IMR-90 (cell line): Measurements from ENCODE around the gene RPS19. TPM values are rescaled to one million over a fixed set of nuclear protein-coding genes. Genes with fewer than 3 reads are reported as not detected.

Experiments
- ATAC-seq: fragments of 200-7000 bp; cut with Tn5 transposase; 2 replicates; pipeline ENCODE4 v1.9.1; 2020; ENCODE audit warnings: low read depth, mild to moderate bottlenecking, moderate library complexity
- BruUV-seq: library from RNA; stranded (reverse); fragments of 400-500 nt; replicated peaks from 2 replicates; lab custom pipeline; 2021; lab: Mats Ljungman, UMichigan
- CTCF ChIA-PET: fragments of 300-600 bp; formaldehyde crosslinking; extraction: SDS; loops from one replicate; lab custom pipeline; 2021; ENCODE audit warnings: antibody characterized with exemption; lab: Yijun Ruan, JAX
- POLR2A ChIA-PET: fragments of 300-600 bp; sonication (Branson Sonifier 250); formaldehyde crosslinking; loops from one replicate; lab custom pipeline; 2022; ENCODE audit warnings: antibody characterized with exemption; ENCODE audit not compliant: unreplicated experiment; lab: Charles Lee
- DNase-seq: peaks from one replicate; pipeline ENCODE4 v3.0.0; 2013
- H2AFZ ChIP-seq: replicated peaks from 2 replicates; pipeline ENCODE3; 2013; ENCODE audit warnings: low read length, mild to moderate bottlenecking; ENCODE audit not compliant: poor library complexity
- H2AK5ac ChIP-seq: 2 replicates; pipeline ENCODE4 v1.6.1; 2013; ENCODE audit warnings: low read depth, low read length, inconsistent platforms
- H2AK9ac ChIP-seq: replicated peaks from 2 replicates; pipeline ENCODE3; 2013; ENCODE audit warnings: mild to moderate bottlenecking, low read depth, low read length, moderate library complexity; ENCODE audit not compliant: poor library complexity
- H2BK120ac ChIP-seq: 2 replicates; pipeline ENCODE4 v1.6.1; 2013; ENCODE audit warnings: low read depth, low read length, inconsistent platforms
- H2BK15ac ChIP-seq: 3 replicates; pipeline ENCODE4 v1.6.1; 2013; ENCODE audit warnings: low read depth, low read length, inconsistent platforms
- H2BK20ac ChIP-seq: 2 replicates; pipeline ENCODE4 v1.6.1; 2013; ENCODE audit warnings: low read depth, mild to moderate bottlenecking, inconsistent platforms, low read length, moderate library complexity
- H2BK5ac ChIP-seq: 2 replicates; pipeline ENCODE4 v1.6.1; 2013; ENCODE audit warnings: mild to moderate bottlenecking, low read depth, low read length, inconsistent platforms; ENCODE audit not compliant: poor library complexity, severe bottlenecking
- H3K14ac ChIP-seq: replicated peaks from 2 replicates; pipeline ENCODE4 v1.6.1; 2013; ENCODE audit warnings: low read depth, low read length, inconsistent platforms
- H3K18ac ChIP-seq: 2 replicates; pipeline ENCODE4 v1.6.1; 2013; ENCODE audit warnings: low read depth, low read length, control low read depth
- H3K23ac ChIP-seq: 2 replicates; pipeline ENCODE4 v1.6.1; 2013; ENCODE audit warnings: low read depth, low read length, inconsistent platforms
- H3K27ac ChIP-seq: 2 replicates; pipeline ENCODE4 v1.5.1; 2013; ENCODE audit warnings: mild to moderate bottlenecking, control low read depth, low read length; ENCODE audit not compliant: insufficient read depth
- H3K27me3 ChIP-seq: 2 replicates; pipeline ENCODE4 v1.6.1; 2013; ENCODE audit warnings: low read length; ENCODE audit not compliant: control insufficient read depth, insufficient read depth
- H3K36me3 ChIP-seq: 2 replicates; pipeline ENCODE4 v1.6.1; 2013; ENCODE audit warnings: low read length, mixed read lengths; ENCODE audit not compliant: control insufficient read depth, insufficient read depth
- H3K4ac ChIP-seq: 2 replicates; pipeline ENCODE4 v1.6.1; 2013; ENCODE audit warnings: low read depth, low read length, inconsistent platforms
- H3K4me1 ChIP-seq: 2 replicates; pipeline ENCODE4 v1.6.1; 2013; ENCODE audit warnings: low read length, mixed read lengths; ENCODE audit not compliant: control insufficient read depth, insufficient read depth
- H3K4me2 ChIP-seq: 2 replicates; pipeline ENCODE4 v1.6.1; 2013; ENCODE audit warnings: low read depth, mild to moderate bottlenecking, control low read depth, low read length, moderate library complexity
- H3K4me3 ChIP-seq: 2 replicates; pipeline ENCODE4 v1.5.1; 2013; ENCODE audit warnings: low read depth, mild to moderate bottlenecking, control low read depth, low read length, moderate library complexity; ENCODE audit not compliant: insufficient read depth
- H3K56ac ChIP-seq: 2 replicates; pipeline ENCODE4 v1.6.1; 2013; ENCODE audit warnings: low read length, inconsistent platforms; ENCODE audit not compliant: insufficient read depth; ENCODE audit errors: extremely low read depth
- H3K79me1 ChIP-seq, 2 experiments: 2 replicates each; pipeline ENCODE4 v1.6.1; 2013; ENCODE audit warnings: low read length in 2 of 2, inconsistent platforms in 1 of 2, low read depth in 1 of 2
- H3K9ac ChIP-seq: 2 replicates; pipeline ENCODE4 v1.6.1; 2013; ENCODE audit warnings: low read depth, low read length, control low read depth
- H3K9me1 ChIP-seq: 2 replicates; pipeline ENCODE4 v1.6.1; 2013; ENCODE audit warnings: low read length, inconsistent platforms; ENCODE audit not compliant: insufficient read depth
- H3K9me3 ChIP-seq: 2 replicates; pipeline ENCODE4 v1.6.1; 2013; ENCODE audit warnings: low read length; ENCODE audit not compliant: control insufficient read depth, insufficient read depth
- H4K20me1 ChIP-seq: 2 replicates; pipeline ENCODE4 v1.6.1; 2013; ENCODE audit warnings: low read length, inconsistent platforms; ENCODE audit not compliant: insufficient read depth
- H4K5ac ChIP-seq: 2 replicates; pipeline ENCODE4 v1.6.1; 2013; ENCODE audit warnings: mild to moderate bottlenecking, low read depth, low read length, control low read depth
- H4K8ac ChIP-seq, 2 experiments: 2 replicates each; pipeline ENCODE4 v1.6.1; 2013; ENCODE audit warnings: low read depth in 2 of 2, low read length in 2 of 2, control low read depth in 1 of 2, inconsistent platforms in 1 of 2
- H4K91ac ChIP-seq: 2 replicates; pipeline ENCODE4 v1.6.1; 2013; ENCODE audit warnings: low read depth, low read length, inconsistent platforms; ENCODE audit not compliant: insufficient read depth
- BHLHE40 ChIP-seq: fragments of 150-350 bp; IDR thresholded peaks from 2 replicates; pipeline ENCODE4 v1.6.1; 2016; ENCODE audit warnings: mild to moderate bottlenecking, low read depth, low read length
- CEBPB ChIP-seq: IDR thresholded peaks from 2 replicates; pipeline ENCODE4 v1.6.1; 2012; ENCODE audit warnings: low read depth, low read length, improper control_type of control experiment
- CHD1 ChIP-seq: IDR thresholded peaks from 2 replicates; pipeline ENCODE4 v1.6.1; 2012; ENCODE audit warnings: low read depth, low read length, improper control_type of control experiment
- CTCF ChIP-seq: conservative IDR thresholded peaks from 2 replicates; pipeline ENCODE4 v1.5.1; 2012; ENCODE audit warnings: mild to moderate bottlenecking, low read depth, low read length, improper control_type of control experiment
- ELK1 ChIP-seq: fragments of 150-350 bp; IDR thresholded peaks from 2 replicates; pipeline ENCODE4 v1.6.1; 2016; ENCODE audit warnings: low read depth, mild to moderate bottlenecking, low read length, moderate library complexity, borderline replicate concordance
- FOS ChIP-seq: fragments of 150-350 bp; IDR thresholded peaks from 2 replicates; pipeline ENCODE4 v1.6.1; 2016; ENCODE audit warnings: low read depth, low read length
- MAFK ChIP-seq: IDR thresholded peaks from 2 replicates; pipeline ENCODE4 v1.6.1; 2012; ENCODE audit warnings: low read depth, low read length, improper control_type of control experiment
- MAZ ChIP-seq: IDR thresholded peaks from 2 replicates; pipeline ENCODE4 v1.6.1; 2012; ENCODE audit warnings: low read depth, mild to moderate bottlenecking, low read length, improper control_type of control experiment, moderate library complexity, borderline replicate concordance
- MXI1 ChIP-seq: IDR thresholded peaks from 2 replicates; pipeline ENCODE4 v1.6.1; 2012; ENCODE audit warnings: low read depth, mild to moderate bottlenecking, low read length, moderate library complexity, borderline replicate concordance
- NFE2L2 ChIP-seq: fragments of 150-350 bp; IDR thresholded peaks from 2 replicates; pipeline ENCODE4 v1.6.1; 2016; ENCODE audit warnings: low read depth, mild to moderate bottlenecking, low read length
- POLR2A ChIP-seq: IDR thresholded peaks from 2 replicates; pipeline ENCODE4 v1.6.1; 2012; ENCODE audit warnings: mild to moderate bottlenecking, low read depth, low read length
- RAD21 ChIP-seq: IDR thresholded peaks from 2 replicates; pipeline ENCODE4 v1.6.1; 2012; ENCODE audit warnings: low read length, improper control_type of control experiment
- RCOR1 ChIP-seq: IDR thresholded peaks from 2 replicates; pipeline ENCODE4 v1.6.1; 2012; ENCODE audit warnings: mild to moderate bottlenecking, low read length, improper control_type of control experiment; ENCODE audit not compliant: insufficient replicate concordance
- RFX5 ChIP-seq: IDR thresholded peaks from 2 replicates; pipeline ENCODE4 v1.8.0; 2012; ENCODE audit warnings: low read depth, mild to moderate bottlenecking, low read length, moderate library complexity
- SMC3 ChIP-seq: fragments of 150-350 bp; IDR thresholded peaks from 2 replicates; pipeline ENCODE4 v1.6.1; 2016; ENCODE audit warnings: low read depth, mild to moderate bottlenecking, antibody characterized with exemption, low read length, moderate library complexity
- USF2 ChIP-seq: fragments of 150-350 bp; IDR thresholded peaks from 2 replicates; pipeline ENCODE4 v1.6.1; 2017; ENCODE audit warnings: mild to moderate bottlenecking, antibody characterized with exemption, low read length, low read depth
- WGBS, 2 experiments: methylation state at CpG; one replicate each; pipeline versions ENCODE4 v1.1.5 to v1.1.7; 2013; ENCODE audit warnings: missing lambda C conversion rate in 2 of 2; ENCODE audit not compliant: insufficient read length in 1 of 2; ENCODE audit errors: extremely low coverage in 2 of 2; 5-methylcytosine and 5-hydroxymethylcytosine counted together
- dilution Hi-C: fragments of 300-500 bp; cut with HindIII; formaldehyde crosslinking; loops from one replicate; pipeline ENCODE4 v1.14.3; 2018; ENCODE audit warnings: low sequenced_read_pairs; ENCODE audit not compliant: unreplicated experiment
- in situ Hi-C: fragments of 300-500 bp; cut with MboI; formaldehyde crosslinking; loops from 3 replicates; pipeline ENCODE4 v1.14.3; 2019; ENCODE audit warnings: low sequenced_read_pairs, inconsistent platforms, mixed read lengths
- intact Hi-C: fragments of 100-400 bp; cut with micrococcal nuclease; formaldehyde crosslinking; loops from 2 replicates; pipeline ENCODE4 v1.10.0; 2022
- polyA plus RNA-seq, 3 experiments: library from polyadenylated mRNA; depleted of rRNA; stranded (reverse); fragments of >200 nt; gene quantifications; 2 replicates each; pipeline ENCODE4 v1.2.3, GENCODE V29; 2012; ENCODE audit warnings: low replicate concordance in 1 of 3
- total RNA-seq: library from RNA; depleted of rRNA; stranded (reverse); fragments of >200 nt; gene quantifications from 2 replicates; pipeline ENCODE4 v1.2.3, GENCODE V29; 2012

RPS19 gene
- total and polyA plus RNA-seq, 2 of the 4 experiments (the other 2 are of a cell fraction): 230 to 3,988 TPM

GRCh38 chr19:41880329-41880708 lies 20.3 kb downstream of the RPS19 start:
- Histone ChIP-seq H3K79me1 (peaks cover 17 to 19% of the 10 kb centered on the region in 2 experiments; a peak in 3 of 4 replicates), H3K4me1 (peaks cover 4% of the 10 kb centered on the region), H3K14ac (no peak overlapping the region), H3K9ac (no peak overlapping the region), H3K9me1 (peaks cover 5% of the 10 kb centered on the region), H4K91ac (no peak overlapping the region), H2AK9ac (no peak overlapping the region), H2BK120ac (no peak overlapping the region), H3K56ac (no peak overlapping the region), H3K27me3 (peaks cover 15% of the 10 kb centered on the region; the same call in 1 of the 2 replicates), H4K5ac (no peak overlapping the region), H3K4me2 (no peak overlapping the region), H3K4me3 (no peak overlapping the region), H2BK5ac (no peak overlapping the region), H2AFZ (no peak overlapping the region), H4K8ac (no peak overlapping the region), H2AK5ac (no peak overlapping the region), H3K27ac (no peak overlapping the region), H4K20me1 (0 out of 2 replicates have a peak, but pooled peaks cover 7% of the 10 kb centered on the region), H3K23ac (no peak overlapping the region), H2BK20ac (no peak overlapping the region), H2BK15ac (no peak overlapping the region), H3K18ac (no peak overlapping the region), H3K4ac (no peak overlapping the region), H3K36me3 (no peaks in the 10 kb centered on the region), H3K9me3 (no peaks in the 10 kb centered on the region)
- DNase-seq (no peak), ATAC-seq (no peak)
- dilution Hi-C loops (no loop called here), in situ Hi-C loops (loop anchor here (5.0 kb wide), 1 partner anchor 67 kb away; no protein-coding TSS in a partner anchor), intact Hi-C loops (loop anchor here (5.0 to 10.0 kb wide), 2 partner anchors 52 to 154 kb away; no protein-coding TSS in a partner anchor)
- no TSS peak for BruUV-seq
- no CpG with 5 or more reads among the region's 5 CpGs for WGBS, 2 experiments
- CTCF ChIA-PET: no interaction called here
- TF ChIP-seq MAFK: no peak
- no peak for TF ChIP-seq BHLHE40
- TF ChIP-seq FOS: no peak
- no peak for TF ChIP-seq CHD1
- TF ChIP-seq CTCF: no peak
- TF ChIP-seq USF2: no peak
- no peak for TF ChIP-seq NFE2L2
- no peak for TF ChIP-seq RAD21
- no peak for TF ChIP-seq MAZ
- no peak for TF ChIP-seq ELK1
- TF ChIP-seq CEBPB: no peak
- TF ChIP-seq RCOR1: no peak
- TF ChIP-seq POLR2A: no peak
- no peak for TF ChIP-seq MXI1
- no peak for TF ChIP-seq RFX5
- TF ChIP-seq SMC3: no peak
- POLR2A ChIA-PET: no interaction called here
